MM.1S (cell line): ENCODE data around the gene TMEM37.

Experiments
- DNase-seq: peaks from one replicate; pipeline ENCODE4 v3.0.0-alpha.2; 2015
- H2AFZ ChIP-seq: fragments of 300-600 bp; sonication (generic); 2 replicates; pipeline ENCODE4 v1.6.0; 2016; ENCODE audit warnings: antibody characterized with exemption, low read length
- H3F3A ChIP-seq: fragments of 300-600 bp; sonication (generic); 2 replicates; pipeline ENCODE4 v1.6.1; 2016; ENCODE audit warnings: mild to moderate bottlenecking, antibody characterized with exemption, low read length, moderate library complexity, mixed read lengths; ENCODE audit not compliant: insufficient read depth
- H3K27ac ChIP-seq: fragments of 300-600 bp; sonication (generic); 2 replicates; pipeline ENCODE4 v1.5.1; 2016; ENCODE audit warnings: mild to moderate bottlenecking, low read length
- H3K27me3 ChIP-seq: fragments of 300-600 bp; sonication (generic); replicated peaks from 2 replicates; pipeline ENCODE4 v1.6.0; 2016; ENCODE audit warnings: low read length; ENCODE audit not compliant: insufficient read depth
- H3K36me3 ChIP-seq: fragments of 300-600 bp; sonication (generic); replicated peaks from 2 replicates; pipeline ENCODE4 v1.6.1; 2016; ENCODE audit warnings: mild to moderate bottlenecking, low read length, mixed read lengths; ENCODE audit not compliant: insufficient read depth
- H3K4me1 ChIP-seq: fragments of 300-600 bp; sonication (generic); 2 replicates; pipeline ENCODE4 v1.6.1; 2016; ENCODE audit warnings: low read length, mixed read lengths
- H3K4me2 ChIP-seq: fragments of 300-600 bp; sonication (generic); 2 replicates; pipeline ENCODE4 v1.6.0; 2016; ENCODE audit warnings: low read depth, low read length
- H3K4me3 ChIP-seq: fragments of 300-600 bp; sonication (generic); 2 replicates; pipeline ENCODE4 v1.5.1; 2016; ENCODE audit warnings: low read length, mixed read lengths
- H3K79me2 ChIP-seq: fragments of 300-600 bp; sonication (generic); 2 replicates; pipeline ENCODE4 v1.6.1; 2016; ENCODE audit warnings: mixed run types, low read length, mixed read lengths
- H3K9ac ChIP-seq: fragments of 300-600 bp; sonication (generic); 2 replicates; pipeline ENCODE4 v1.6.1; 2016; ENCODE audit warnings: low read length, mixed read lengths
- H3K9me2 ChIP-seq: fragments of 300-600 bp; sonication (generic); replicated peaks from 2 replicates; pipeline ENCODE4 v1.6.1; 2016; ENCODE audit warnings: mild to moderate bottlenecking, low read length, mixed read lengths; ENCODE audit not compliant: insufficient read depth
- H3K9me3 ChIP-seq: fragments of 300-600 bp; sonication (generic); replicated peaks from 2 replicates; pipeline ENCODE4 v1.6.1; 2016; ENCODE audit warnings: mild to moderate bottlenecking, low read length, mixed read lengths; ENCODE audit not compliant: insufficient read depth
- H4K20me1 ChIP-seq: fragments of 300-600 bp; sonication (generic); 2 replicates; pipeline ENCODE4 v1.6.1; 2016; ENCODE audit warnings: mild to moderate bottlenecking, low read length, moderate library complexity, mixed read lengths; ENCODE audit not compliant: insufficient read depth
- EZH2 ChIP-seq: fragments of 300-600 bp; sonication (generic); optimal IDR thresholded peaks from 2 replicates; pipeline ENCODE3; 2017; ENCODE audit warnings: low read depth, mild to moderate bottlenecking, antibody characterized with exemption, low read length, mixed read lengths
- EZH2phosphoT487 ChIP-seq: fragments of 300-600 bp; sonication (generic); IDR thresholded peaks from 2 replicates; pipeline ENCODE4 v1.6.1; 2018; ENCODE audit warnings: antibody characterized with exemption, low read length
- TF ChIP-seq, protein P1 (sequence below): fragments of 300-600 bp; sonication (generic); IDR thresholded peaks from 2 replicates; pipeline ENCODE4 v1.5.1; 2016; ENCODE audit warnings: antibody characterized with exemption, low read length, mixed read lengths

The TMEM37 gene

DNA sequence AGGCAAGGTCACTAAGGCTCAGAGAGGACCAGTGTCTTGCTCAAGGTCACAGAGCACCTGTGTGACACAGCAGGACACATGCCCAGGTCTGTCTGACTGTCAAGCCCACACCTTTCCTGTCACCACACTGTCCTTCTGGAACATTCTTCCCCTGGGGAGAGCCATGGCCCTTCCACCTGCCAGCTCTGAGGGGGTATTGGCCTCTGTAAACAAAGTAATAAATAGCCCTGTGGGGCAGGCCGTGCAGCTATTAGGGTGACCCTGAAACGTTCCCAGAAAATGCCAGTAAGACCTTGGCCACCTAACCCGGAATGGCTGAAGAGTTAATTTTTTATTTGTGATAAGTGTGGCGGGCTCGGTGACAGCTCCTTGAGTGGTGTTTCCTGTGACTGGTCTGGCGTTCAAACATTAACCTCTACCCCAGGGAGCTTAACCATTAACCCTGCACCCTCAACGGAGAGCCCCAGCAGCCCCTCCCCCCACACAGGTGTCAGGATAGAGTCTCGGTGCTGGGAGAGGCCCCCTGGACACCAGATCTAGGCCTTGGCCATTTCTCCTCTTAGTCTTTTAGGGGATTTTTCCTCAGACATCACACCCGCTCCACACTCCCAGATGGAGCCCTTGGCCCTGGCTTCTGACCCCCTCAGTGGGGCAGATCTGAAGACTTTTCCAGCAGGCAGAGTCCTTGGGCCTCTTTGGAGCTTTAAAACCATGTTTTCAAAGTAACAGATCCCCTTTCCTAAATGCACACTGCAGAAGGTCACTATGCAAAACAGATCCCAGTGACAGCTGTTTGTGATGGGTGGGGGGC, 56.0 kb downstream of the TMEM37 start:
- H2AFZ ChIP-seq: no peak overlapping the region
- no peak for DNase-seq
- no peak overlapping the region for H3K4me3 ChIP-seq
- no peaks in the 10 kb centered on the region for H3K27me3 ChIP-seq
- no peaks in the 10 kb centered on the region for H3K9me2 ChIP-seq
- no peaks in the 10 kb centered on the region for H3K79me2 ChIP-seq
- no peaks in the 10 kb centered on the region for H3F3A ChIP-seq
- H3K9ac ChIP-seq: no peak overlapping the region
- H3K4me1 ChIP-seq: no peaks in the 10 kb centered on the region
- H3K9me3 ChIP-seq: no peaks in the 10 kb centered on the region
- TF ChIP-seq EZH2phosphoT487 (no peak), EZH2 (no peak)
- TF ChIP-seq, protein P1, sequence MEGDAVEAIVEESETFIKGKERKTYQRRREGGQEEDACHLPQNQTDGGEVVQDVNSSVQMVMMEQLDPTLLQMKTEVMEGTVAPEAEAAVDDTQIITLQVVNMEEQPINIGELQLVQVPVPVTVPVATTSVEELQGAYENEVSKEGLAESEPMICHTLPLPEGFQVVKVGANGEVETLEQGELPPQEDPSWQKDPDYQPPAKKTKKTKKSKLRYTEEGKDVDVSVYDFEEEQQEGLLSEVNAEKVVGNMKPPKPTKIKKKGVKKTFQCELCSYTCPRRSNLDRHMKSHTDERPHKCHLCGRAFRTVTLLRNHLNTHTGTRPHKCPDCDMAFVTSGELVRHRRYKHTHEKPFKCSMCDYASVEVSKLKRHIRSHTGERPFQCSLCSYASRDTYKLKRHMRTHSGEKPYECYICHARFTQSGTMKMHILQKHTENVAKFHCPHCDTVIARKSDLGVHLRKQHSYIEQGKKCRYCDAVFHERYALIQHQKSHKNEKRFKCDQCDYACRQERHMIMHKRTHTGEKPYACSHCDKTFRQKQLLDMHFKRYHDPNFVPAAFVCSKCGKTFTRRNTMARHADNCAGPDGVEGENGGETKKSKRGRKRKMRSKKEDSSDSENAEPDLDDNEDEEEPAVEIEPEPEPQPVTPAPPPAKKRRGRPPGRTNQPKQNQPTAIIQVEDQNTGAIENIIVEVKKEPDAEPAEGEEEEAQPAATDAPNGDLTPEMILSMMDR: no peak
- H3K36me3 ChIP-seq: no peaks in the 10 kb centered on the region
- H4K20me1 ChIP-seq: no peaks in the 10 kb centered on the region
- no peak overlapping the region for H3K4me2 ChIP-seq
- no peak overlapping the region for H3K27ac ChIP-seq
